ENCODE data around the gene OGFOD3. TPM values are rescaled to one million over a fixed set of nuclear protein-coding genes. Genes with fewer than 3 reads are reported as not detected.

Gene OGFOD3
- total RNA-seq, 1 experiment from 2014 or later: 53.6 TPM

- H3K4me1 ChIP-seq (ENCODE audit: control insufficient read depth in 1 of 2, insufficient read depth in 2 of 2, low read length in 2 of 2): peaks cover 8 to 11% of the 10 kb centered on the region in 2 experiments
- no TSS peak for BruUV-seq (replicated peaks)
- no peak overlapping the region for H3K4me2 ChIP-seq (ENCODE audit: low read length)
- no peak overlapping the region for H2AFZ ChIP-seq (ENCODE audit: low read depth, low read length, poor library complexity, severe bottlenecking)
- H4K20me1 ChIP-seq (ENCODE audit: insufficient read depth): no peaks in the 10 kb centered on the region
- no peaks in the 10 kb centered on the region for H3K9me3 ChIP-seq (ENCODE audit: control insufficient read depth in 1 of 2, insufficient read depth in 1 of 2, low read depth in 1 of 2, low read length in 2 of 2)
- no peaks in the 10 kb centered on the region for H3K79me2 ChIP-seq (ENCODE audit: insufficient read depth, low read length)
- H3K36me3 ChIP-seq (ENCODE audit: control insufficient read depth in 1 of 2, insufficient read depth in 2 of 2, low read length in 2 of 2): no peaks in the 10 kb centered on the region
- no peaks in the 10 kb centered on the region for H3K27me3 ChIP-seq (ENCODE audit: insufficient read depth, low read length)
- DNase-seq (ENCODE audit: low read depth, low spot score): no peak
- no peak overlapping the region for H3K9ac ChIP-seq (ENCODE audit: low read length)
- ChIA-PET CTCF (no interaction called here), POLR2A (no interaction called here), RAD21 (ENCODE audit: low non-redundant PET in 1 of 2, low total read pairs in 2 of 2, uncharacterized antibody in 2 of 2, unreplicated experiment in 2 of 2) (no interaction called here)
- H3K9me2 ChIP-seq (ENCODE audit: insufficient read depth): no peaks in the 10 kb centered on the region
- TF ChIP-seq ZBTB33 (IDR thresholded peaks at IDR 0.05; ENCODE audit: extremely low read depth, insufficient replicate concordance, low read length) (no peak), EZH2 (IDR thresholded peaks at IDR 0.05) (no peak), ZFX (IDR thresholded peaks at IDR 0.05) (no peak), TCF7L2 (IDR thresholded peaks at IDR 0.05; ENCODE audit: borderline replicate concordance, extremely low read depth, insufficient read depth, insufficient read length) (no peak), SRF (IDR thresholded peaks at IDR 0.05; ENCODE audit: low read depth) (no peak), YY1 (IDR thresholded peaks at IDR 0.05; ENCODE audit: extremely low read depth, insufficient replicate concordance, low read depth, low read length) (no peak), ZNF274 (IDR thresholded peaks at IDR 0.05; ENCODE audit: low read depth, low read length) (no peak), SP1 (IDR thresholded peaks at IDR 0.05; ENCODE audit: low read depth) (no peak)
- ATAC-seq: no peak
- H3K4me3 ChIP-seq (replicated peaks in 1 of 2; ENCODE audit: low read depth in 1 of 2, low read length in 2 of 2): no peak overlapping the region
- H3K27ac ChIP-seq (ENCODE audit: low read depth, low read length): no peak overlapping the region
- intact Hi-C loops (cut with micrococcal nuclease): no loop called here
These were observed 45.9 kb downstream of the OGFOD3 start for GRCh38 chr17:82372249-82373071.

Measured in HCT116 (cell line).